ENCODE measurements around the gene HNMT. TPM values are rescaled to one million over a fixed set of nuclear protein-coding genes. Genes with fewer than 3 reads are reported as not detected.

HNMT gene
- total and polyA plus RNA-seq, 11 donors: 4.5 to 38.1 (median 10.2) TPM

DNA sequence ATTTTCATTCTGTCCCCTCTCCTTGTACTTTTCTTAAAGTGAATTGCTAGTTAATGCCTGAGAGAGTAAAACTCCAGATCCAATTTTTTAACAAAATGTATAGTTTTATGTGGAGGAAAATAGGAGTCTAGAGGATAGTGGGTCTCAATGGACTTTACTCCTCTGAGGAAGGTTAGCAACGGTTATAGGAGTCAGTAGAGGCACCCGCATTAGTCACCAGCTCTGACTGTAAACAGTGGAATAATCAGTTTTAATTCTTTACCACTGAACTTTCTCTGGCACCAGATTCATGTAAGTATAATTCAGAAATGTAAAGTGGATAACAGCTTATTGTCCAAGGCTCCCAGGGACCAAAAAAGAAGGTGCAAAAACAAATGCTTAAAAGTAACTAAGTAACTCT is 38.7 kb upstream of the HNMT start:
- 87 to 90% (median 88%) methylated on average over 2 of the region's 2 CpGs for WGBS, 4 donors
- no peak for TF ChIP-seq POLR2A (IDR thresholded peaks at IDR 0.05)
- TF ChIP-seq, protein P1, sequence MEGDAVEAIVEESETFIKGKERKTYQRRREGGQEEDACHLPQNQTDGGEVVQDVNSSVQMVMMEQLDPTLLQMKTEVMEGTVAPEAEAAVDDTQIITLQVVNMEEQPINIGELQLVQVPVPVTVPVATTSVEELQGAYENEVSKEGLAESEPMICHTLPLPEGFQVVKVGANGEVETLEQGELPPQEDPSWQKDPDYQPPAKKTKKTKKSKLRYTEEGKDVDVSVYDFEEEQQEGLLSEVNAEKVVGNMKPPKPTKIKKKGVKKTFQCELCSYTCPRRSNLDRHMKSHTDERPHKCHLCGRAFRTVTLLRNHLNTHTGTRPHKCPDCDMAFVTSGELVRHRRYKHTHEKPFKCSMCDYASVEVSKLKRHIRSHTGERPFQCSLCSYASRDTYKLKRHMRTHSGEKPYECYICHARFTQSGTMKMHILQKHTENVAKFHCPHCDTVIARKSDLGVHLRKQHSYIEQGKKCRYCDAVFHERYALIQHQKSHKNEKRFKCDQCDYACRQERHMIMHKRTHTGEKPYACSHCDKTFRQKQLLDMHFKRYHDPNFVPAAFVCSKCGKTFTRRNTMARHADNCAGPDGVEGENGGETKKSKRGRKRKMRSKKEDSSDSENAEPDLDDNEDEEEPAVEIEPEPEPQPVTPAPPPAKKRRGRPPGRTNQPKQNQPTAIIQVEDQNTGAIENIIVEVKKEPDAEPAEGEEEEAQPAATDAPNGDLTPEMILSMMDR (IDR thresholded peaks at IDR 0.05): no peak
- H3K36me3 ChIP-seq: no peaks in the 10 kb centered on the region
- H3K27me3 ChIP-seq: no peaks in the 10 kb centered on the region
- peaks cover 0 to 19% (median 0%) of the 10 kb centered on the region in 12 donors for H3K4me1 ChIP-seq
- no peaks in the 10 kb centered on the region for H3K9me3 ChIP-seq
- no peak overlapping the region for H3K27ac ChIP-seq
- DNase-seq (no peak), ATAC-seq (no peak)
- no peak overlapping the region for H3K4me3 ChIP-seq
- intact Hi-C loops (cut with DNase I): no loop called here

DNA sequence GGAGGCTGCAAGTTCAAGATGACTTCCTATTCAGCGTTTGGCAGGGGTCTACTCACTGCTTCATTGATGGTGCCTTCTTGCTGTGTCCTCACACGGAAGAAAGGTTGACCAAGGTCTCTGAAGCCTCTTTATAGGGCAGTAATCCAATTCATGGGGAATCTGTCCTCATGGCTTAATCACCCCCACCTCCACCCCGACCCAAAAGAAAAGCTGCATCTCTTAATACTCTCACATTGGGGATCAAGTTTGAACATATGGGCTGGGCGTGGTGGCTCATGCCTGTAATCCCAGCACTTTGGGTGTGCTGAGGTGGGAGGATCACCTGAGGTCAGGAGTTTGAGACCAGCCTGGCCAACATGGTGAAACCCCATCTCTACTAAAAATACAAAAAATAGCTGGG is 36.4 kb upstream of the HNMT start:
- intact Hi-C loops (cut with DNase I): no loop called here
- 85 to 92% (median 89%) methylated on average over 4 of the region's 4 CpGs for WGBS, 4 donors
- Histone ChIP-seq H3K36me3 (no peaks in the 10 kb centered on the region), H3K9me3 (no peaks in the 10 kb centered on the region), H3K27me3 (no peaks in the 10 kb centered on the region), H3K4me1 (peaks cover 0 to 14% (median 0%) of the 10 kb centered on the region in 12 donors), H3K4me3 (no peak overlapping the region), H3K27ac (no peak overlapping the region)
- ATAC-seq: no peak
- DNase-seq: no peak
- TF ChIP-seq, protein P1 (IDR thresholded peaks at IDR 0.05): no peak
- no peak for TF ChIP-seq POLR2A (IDR thresholded peaks at IDR 0.05)

DNA sequence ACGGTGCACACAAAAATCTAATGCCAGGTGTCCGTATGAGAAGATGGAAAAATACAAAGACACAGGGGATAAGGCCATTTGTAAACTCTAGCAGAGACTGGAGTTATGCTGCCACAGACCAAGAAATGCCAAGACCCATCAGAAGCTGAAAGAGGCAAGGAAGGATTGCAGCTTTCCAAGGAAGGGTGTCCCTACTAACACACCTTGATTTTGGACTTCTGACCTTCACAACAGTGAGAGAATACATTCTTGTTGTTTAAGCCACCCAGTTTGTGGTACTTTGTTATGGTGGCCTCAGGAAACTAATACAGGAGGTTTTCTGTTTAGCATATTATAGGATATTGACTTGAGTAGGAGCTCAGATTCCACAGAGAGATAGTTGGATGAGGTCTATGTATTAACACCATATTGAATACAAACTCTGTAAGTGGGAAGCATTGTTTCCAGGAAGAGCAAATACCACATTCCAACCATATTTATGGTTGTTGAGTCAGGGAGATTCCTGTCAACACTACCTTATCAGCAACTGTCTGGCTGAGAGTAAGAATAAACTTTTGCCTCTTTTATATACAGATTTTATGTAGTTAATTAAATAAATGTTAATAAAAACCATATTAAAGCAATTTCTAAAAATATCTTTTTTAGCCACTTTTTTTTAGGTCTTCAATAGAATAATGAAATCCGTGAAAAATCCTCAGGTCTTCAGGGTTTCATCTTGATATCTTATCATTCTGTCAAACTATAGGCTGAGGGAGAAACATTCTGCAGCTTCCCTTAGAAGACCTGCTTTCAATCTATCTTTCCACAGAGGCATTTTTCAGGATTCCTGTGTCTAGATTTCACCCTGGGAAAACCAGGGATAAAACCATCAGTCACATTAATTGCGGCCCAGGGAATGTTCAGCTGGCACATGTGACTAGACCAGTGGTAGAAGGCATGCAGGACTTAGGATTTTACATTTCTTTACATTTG is 35.4 kb upstream of the HNMT start:
- intact Hi-C loops (cut with DNase I): no loop called here
- Histone ChIP-seq H3K27me3 (no peaks in the 10 kb centered on the region), H3K4me3 (no peak overlapping the region), H3K9me3 (no peaks in the 10 kb centered on the region), H3K36me3 (no peaks in the 10 kb centered on the region), H3K27ac (no peak overlapping the region), H3K4me1 (peaks cover 0 to 7% (median 0%) of the 10 kb centered on the region in 12 donors)
- DNase-seq (no peak), ATAC-seq (no peak)
- TF ChIP-seq POLR2A (IDR thresholded peaks at IDR 0.05): no peak
- TF ChIP-seq, protein P1 (IDR thresholded peaks at IDR 0.05): no peak
- 53 to 58% (median 58%) methylated on average over 4 of the region's 4 CpGs for WGBS, 4 donors

DNA sequence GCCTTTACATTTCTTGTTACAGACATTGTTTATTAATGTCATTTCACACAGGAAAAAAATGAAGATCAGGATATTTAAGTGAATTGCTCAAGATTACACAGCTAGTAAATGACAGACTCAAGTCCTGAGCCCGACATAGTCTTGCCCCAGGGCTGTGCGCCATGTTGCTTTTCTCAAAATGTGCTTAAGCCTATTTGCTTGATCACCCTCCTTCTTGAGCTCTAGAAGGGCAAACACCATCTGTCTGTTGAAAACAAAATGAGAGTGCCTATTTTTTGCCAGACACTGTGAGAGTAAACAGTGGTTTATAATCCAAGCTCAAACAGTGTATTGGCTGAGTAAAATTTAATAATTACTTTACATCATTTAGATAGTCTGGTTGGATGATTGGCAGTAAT is 34.8 kb upstream of the HNMT start:
- no peaks in the 10 kb centered on the region for H3K9me3 ChIP-seq
- H3K36me3 ChIP-seq: no peaks in the 10 kb centered on the region
- no peak for DNase-seq
- 78 to 87% (median 82%) methylated on average over 2 of the region's 2 CpGs for WGBS, 4 donors
- peaks cover 0 to 7% (median 0%) of the 10 kb centered on the region in 12 donors for H3K4me1 ChIP-seq
- TF ChIP-seq POLR2A (IDR thresholded peaks at IDR 0.05): no peak
- TF ChIP-seq, protein P1 (IDR thresholded peaks at IDR 0.05): no peak
- ATAC-seq: no peak
- H3K27ac ChIP-seq: no peak overlapping the region
- intact Hi-C loops (cut with DNase I): no loop called here
- no peak overlapping the region for H3K4me3 ChIP-seq
- H3K27me3 ChIP-seq: no peaks in the 10 kb centered on the region

Measured in heart left ventricle (tissue), 16 donors.